WTC11 (cell line): ENCODE data around the gene BMPER. TPM values are rescaled to one million over a fixed set of nuclear protein-coding genes. Genes with fewer than 3 reads are reported as not detected.

ENCODE experiments used
- ATAC-seq: fragments of 200-7000 bp; cut with Tn5 transposase; 2 replicates; pipeline ENCODE4 v1.10.0; 2021; ENCODE audit warnings: mild to moderate bottlenecking, moderate library complexity
- CTCF ChIA-PET: fragments of 300-600 bp; sonication (Branson Sonifier 250); formaldehyde crosslinking; loops from one replicate; lab custom pipeline; 2021; ENCODE audit warnings: antibody characterized with exemption; lab: Charles Lee
- POLR2A ChIA-PET: fragments of 350-600 bp; sonication (Branson Sonifier 250); formaldehyde crosslinking; loops from one replicate; lab custom pipeline; 2021; ENCODE audit warnings: antibody characterized with exemption; lab: Charles Lee
- DNase-seq: peaks from one replicate; pipeline ENCODE4 v3.0.0; 2021; ENCODE audit warnings: low spot score
- H3K27ac Mint-ChIP-seq: 2 replicates; pipeline ENCODE4 v1.8.0; 2021; ENCODE audit warnings: mixed read lengths
- H3K27me3 Mint-ChIP-seq: 2 replicates; pipeline ENCODE4 v1.8.0; 2021; ENCODE audit warnings: low read depth, mild to moderate bottlenecking, moderate library complexity, mixed read lengths
- H3K36me3 Mint-ChIP-seq: 2 replicates; pipeline ENCODE4 v1.8.0; 2021; ENCODE audit warnings: mixed read lengths
- H3K4me1 Mint-ChIP-seq: 2 replicates; pipeline ENCODE4 v1.8.0; 2022; ENCODE audit warnings: mixed read lengths
- H3K4me3 Mint-ChIP-seq: 2 replicates; pipeline ENCODE4 v1.8.0; 2021; ENCODE audit warnings: mild to moderate bottlenecking, moderate library complexity, mixed read lengths
- H3K9me3 Mint-ChIP-seq: 2 replicates; pipeline ENCODE4 v1.8.0; 2021; ENCODE audit warnings: mixed read lengths
- CTCF ChIP-seq: fragments of 200-600 bp; IDR thresholded peaks from 2 replicates; pipeline ENCODE4 v1.8.0; 2022; ENCODE audit warnings: antibody characterized with exemption
- E2F4 ChIP-seq: sonication (generic); formaldehyde crosslinking; IDR thresholded peaks from 2 replicates; pipeline ENCODE4 v1.8.1; 2022; ENCODE audit warnings: low read depth, mild to moderate bottlenecking, moderate library complexity, missing genetic modification reagents, borderline replicate concordance
- E2F5 ChIP-seq: sonication (generic); formaldehyde crosslinking; IDR thresholded peaks from 2 replicates; pipeline ENCODE4 v1.8.1; 2022; ENCODE audit warnings: mild to moderate bottlenecking, moderate library complexity, missing genetic modification reagents
- MYBL2 ChIP-seq: sonication (generic); formaldehyde crosslinking; IDR thresholded peaks from 2 replicates; pipeline ENCODE4 v1.8.1; 2023; ENCODE audit warnings: mild to moderate bottlenecking, moderate library complexity, missing genetic modification reagents
- NR1H2 ChIP-seq: sonication (generic); formaldehyde crosslinking; IDR thresholded peaks from 2 replicates; pipeline ENCODE4 v1.9.0; 2021; ENCODE audit warnings: mild to moderate bottlenecking, moderate library complexity, missing genetic modification reagents
- SOX15 ChIP-seq: fragments of 250-450 bp; sonication (Bioruptor Pico); IDR thresholded peaks from 2 replicates; pipeline ENCODE4 v1.9.0; 2021; ENCODE audit warnings: mild to moderate bottlenecking
- ZBTB21 ChIP-seq: sonication (generic); formaldehyde crosslinking; IDR thresholded peaks from 2 replicates; pipeline ENCODE4 v1.8.1; 2023; ENCODE audit warnings: mild to moderate bottlenecking, missing genetic modification reagents, borderline replicate concordance
- ZNF138 ChIP-seq: sonication (generic); formaldehyde crosslinking; conservative IDR thresholded peaks from 2 replicates; pipeline ENCODE4 v1.8.1; 2022; ENCODE audit warnings: mild to moderate bottlenecking, moderate library complexity, missing genetic modification reagents
- ZNF219 ChIP-seq: sonication (generic); formaldehyde crosslinking; IDR thresholded peaks from 2 replicates; pipeline ENCODE4 v1.8.0; 2023; ENCODE audit warnings: missing genetic modification reagents, mild to moderate bottlenecking, borderline replicate concordance
- ZNF232 ChIP-seq: sonication (generic); formaldehyde crosslinking; IDR thresholded peaks from 2 replicates; pipeline ENCODE4 v1.8.0; 2022; ENCODE audit warnings: mild to moderate bottlenecking, missing genetic modification reagents
- ZNF416 ChIP-seq: fragments of 250-450 bp; sonication (Bioruptor Pico); IDR thresholded peaks from 2 replicates; pipeline ENCODE4 v1.9.0; 2021; ENCODE audit warnings: mild to moderate bottlenecking, inconsistent platforms
- ZSCAN18 ChIP-seq: fragments of 250-450 bp; sonication (Bioruptor Pico); IDR thresholded peaks from 2 replicates; pipeline ENCODE4 v2.1.2; 2022; ENCODE audit warnings: mild to moderate bottlenecking, moderate library complexity
- total RNA-seq: library from RNA; stranded (reverse); gene quantifications from 3 replicates; pipeline ENCODE4 v1.2.3, GENCODE V29; 2021

The BMPER gene
- total RNA-seq, 1 experiment from 2014 or later, result 1.9 TPM

GRCh38 chr7:34019301-34019790 lies 114.0 kb downstream of the BMPER start (continued):
- TF ChIP-seq ZSCAN18 (CRISPR knock-in tag) (no peak), SOX15 (CRISPR knock-in tag) (no peak), ZNF219 (CRISPR knock-in tag) (no peak), E2F4 (CRISPR knock-in tag) (no peak), NR1H2 (CRISPR knock-in tag) (no peak), E2F5 (no peak)

GRCh38 chr7:34022626-34023025 lies 117.3 kb downstream of the BMPER start:
- POLR2A ChIA-PET, result no interaction called here
- no peaks in the 10 kb centered on the region for H3K36me3 Mint-ChIP-seq
- no peaks in the 10 kb centered on the region for H3K27me3 Mint-ChIP-seq
- TF ChIP-seq E2F4 (CRISPR knock-in tag), result no peak
- no peak for TF ChIP-seq CTCF
- no peak for TF ChIP-seq ZBTB21 (CRISPR knock-in tag)
- CTCF ChIA-PET, result interaction anchor here (0.6 to 2.0 kb wide), 4 partner anchors 25 to 654 kb away, joined by 3 to 7 read pairs (median 4); no protein-coding TSS in a partner anchor
- H3K9me3 Mint-ChIP-seq, result no peaks in the 10 kb centered on the region
- peaks cover 8% of the 10 kb centered on the region for H3K4me1 Mint-ChIP-seq
- H3K27ac Mint-ChIP-seq, result no peak overlapping the region
- no peak overlapping the region for H3K4me3 Mint-ChIP-seq
- DNase-seq (no peak), ATAC-seq (no peak)

GRCh38 chr7:34025600-34025999 lies 120.3 kb downstream of the BMPER start:
- no peak for TF ChIP-seq MYBL2 (CRISPR knock-in tag)
- TF ChIP-seq, all 79 proteins: peak for 0
- no peak overlapping the region for H3K27ac Mint-ChIP-seq
- ATAC-seq, result no peak

GRCh38 chr7:34026481-34027190 lies 121.3 kb downstream of the BMPER start:
- ATAC-seq (no peak), DNase-seq (no peak)
- TF ChIP-seq ZNF138, result no peak
- TF ChIP-seq ZNF416 (CRISPR knock-in tag), result no peak
- TF ChIP-seq ZNF232 (CRISPR knock-in tag), result no peak
- no peak for TF ChIP-seq E2F5

More at GRCh38 chr7:34025600-34025999, 120.3 kb downstream of the BMPER start:
- no peak overlapping the region for H3K4me3 Mint-ChIP-seq
- DNase-seq, result no peak
- CTCF ChIA-PET, result no interaction called here
- peaks cover 5% of the 10 kb centered on the region for H3K4me1 Mint-ChIP-seq
- no peaks in the 10 kb centered on the region for H3K27me3 Mint-ChIP-seq
- no peaks in the 10 kb centered on the region for H3K9me3 Mint-ChIP-seq
- POLR2A ChIA-PET, result no interaction called here
- H3K36me3 Mint-ChIP-seq, result no peaks in the 10 kb centered on the region

More at GRCh38 chr7:34026481-34027190, 121.3 kb downstream of the BMPER start:
- POLR2A ChIA-PET, result no interaction called here
- no peak overlapping the region for H3K4me3 Mint-ChIP-seq
- H3K36me3 Mint-ChIP-seq, result no peaks in the 10 kb centered on the region
- no peak overlapping the region for H3K27ac Mint-ChIP-seq
- H3K9me3 Mint-ChIP-seq, result no peaks in the 10 kb centered on the region
- no peaks in the 10 kb centered on the region for H3K27me3 Mint-ChIP-seq
- peaks cover 5% of the 10 kb centered on the region; the same call in 1 of the 2 replicates for H3K4me1 Mint-ChIP-seq
- CTCF ChIA-PET, result no interaction called here
